GM12878 (cell line): ENCODE results near the gene PCDHGB2. TPM values are rescaled to one million over a fixed set of nuclear protein-coding genes. Genes with fewer than 3 reads are reported as not detected.
"Not testable (repeated sequence)": the region's sequence is repeated elsewhere in the genome, so short reads cannot be mapped to it uniquely, and the experiment has no call there.

Source experiments
- ATAC-seq: fragments of 200-7000 bp; cut with Tn5 transposase; 3 replicates; pipeline ENCODE4 v1.9.1; 2020; ENCODE audit warnings: mild to moderate bottlenecking, moderate library complexity
- BruUV-seq: library from RNA; stranded (reverse); fragments of 400-500 nt; replicated peaks from 2 replicates; lab custom pipeline; 2021; lab: Mats Ljungman, UMichigan
- CTCF ChIA-PET: fragments of 300-600 bp; sonication (Branson Sonifier 250); formaldehyde crosslinking; extraction: SDS; loops from one replicate; lab custom pipeline; 2021; ENCODE audit warnings: inconsistent platforms; lab: Yijun Ruan, JAX
- POLR2A ChIA-PET: fragments of 350-600 bp; formaldehyde crosslinking; extraction: SDS; loops from one replicate; lab custom pipeline; 2021; ENCODE audit warnings: inconsistent platforms; lab: Charles Lee
- RAD21 ChIA-PET: fragments of 300-600 bp; sonication (Branson Sonifier 250); formaldehyde crosslinking; loops from one replicate; lab custom pipeline; 2023; ENCODE audit warnings: antibody characterized with exemption; ENCODE audit not compliant: unreplicated experiment; lab: Charles Lee
- SMC1A ChIA-PET: fragments of 300-600 bp; sonication (Branson Sonifier 250); formaldehyde crosslinking; loops from one replicate; lab custom pipeline; 2023; ENCODE audit not compliant: unreplicated experiment, uncharacterized antibody; lab: Charles Lee
- DNase-seq: peaks from one replicate; pipeline ENCODE4 v3.0.0-alpha.2; 2011; ENCODE audit warnings: low read depth, low spot score
- FAIRE-seq: peaks from 3 replicates; lab custom pipeline; 2011; peaks lifted over from hg19 to GRCh38; lab: Jason Lieb, UNC
- H2AFZ ChIP-seq: 2 replicates; pipeline ENCODE4 v1.6.0; 2011; ENCODE audit warnings: low read depth, low read length, control low read depth; ENCODE audit not compliant: control insufficient read depth
- H3K27ac ChIP-seq: 2 replicates; pipeline ENCODE4 v1.5.1; 2011; ENCODE audit warnings: control low read depth; ENCODE audit not compliant: control insufficient read depth, insufficient read depth
- H3K27me3 ChIP-seq, 2 experiments: replicated peaks in 1 of 2; 2 replicates each; pipeline versions ENCODE4 v1.6.0 to v1.6.1; 2011; ENCODE audit warnings: low read length in 1 of 2; ENCODE audit not compliant: control insufficient read depth in 2 of 2, insufficient read depth in 2 of 2
- H3K36me3 ChIP-seq, 2 experiments: 2 replicates each; pipeline ENCODE4 v1.5.1; 2011; ENCODE audit warnings: low read length in 1 of 2; ENCODE audit not compliant: control insufficient read depth in 2 of 2, insufficient read depth in 2 of 2
- H3K4me1 ChIP-seq: 2 replicates; pipeline ENCODE4 v1.6.1; 2011; ENCODE audit warnings: mild to moderate bottlenecking, low read length, moderate library complexity, mixed read lengths; ENCODE audit not compliant: control insufficient read depth, insufficient read depth
- H3K4me2 ChIP-seq: 2 replicates; pipeline ENCODE4 v1.6.0; 2011; ENCODE audit warnings: control low read depth; ENCODE audit not compliant: control insufficient read depth, insufficient read depth
- H3K4me3 ChIP-seq: fragments of 200-600 bp; sonication (generic); 2 replicates; pipeline ENCODE4 v1.5.1; 2016
- H3K79me2 ChIP-seq: 2 replicates; pipeline ENCODE4 v1.6.0; 2011; ENCODE audit warnings: low read length; ENCODE audit not compliant: control insufficient read depth, insufficient read depth
- H3K9ac ChIP-seq: 2 replicates; pipeline ENCODE4 v1.8.0; 2011; ENCODE audit warnings: low read length, control low read depth, mixed read lengths; ENCODE audit not compliant: control insufficient read depth, insufficient read depth
- H3K9me3 ChIP-seq: replicated peaks from 3 replicates; pipeline ENCODE4 v1.5.1; 2011; ENCODE audit warnings: mild to moderate bottlenecking, low read length; ENCODE audit not compliant: control insufficient read depth, insufficient read depth
- H4K20me1 ChIP-seq: 2 replicates; pipeline ENCODE4 v1.6.0; 2011; ENCODE audit not compliant: control insufficient read depth, insufficient read depth
- BMI1 ChIP-seq: fragments of 450-650 bp; IDR thresholded peaks from 2 replicates; pipeline ENCODE4 v1.6.1; 2016; ENCODE audit warnings: mild to moderate bottlenecking, moderate library complexity, borderline replicate concordance
- CBFB ChIP-seq: IDR thresholded peaks from 2 replicates; pipeline ENCODE4 v1.6.1; 2016; ENCODE audit warnings: antibody characterized with exemption, low read depth
- CBX5 ChIP-seq: sonication (generic); IDR thresholded peaks from 2 replicates; pipeline ENCODE4 v1.6.1; 2016; ENCODE audit warnings: low read depth, moderate library complexity, mild to moderate bottlenecking, inconsistent platforms
- EP300 ChIP-seq, 2 experiments: fragments of 150-350 bp in 1 of 2; IDR thresholded peaks; 2 replicates each; pipeline ENCODE4 v1.6.1; 2011 to 2012; ENCODE audit warnings: low read depth in 2 of 2, low read length in 2 of 2, borderline replicate concordance in 1 of 2, improper control_type of control experiment in 1 of 2, inconsistent platforms in 1 of 2; ENCODE audit not compliant: control insufficient read depth in 1 of 2
- ESRRA ChIP-seq: IDR thresholded peaks from 2 replicates; pipeline ENCODE4 v1.6.1; 2012; ENCODE audit warnings: mild to moderate bottlenecking, low read length, improper control_type of control experiment
- FOS ChIP-seq: IDR thresholded peaks from 3 replicates; pipeline ENCODE4 v1.6.1; 2011; ENCODE audit warnings: borderline replicate concordance; ENCODE audit not compliant: insufficient read length; ENCODE audit errors: extremely low read depth
- IKZF2 ChIP-seq, 2 experiments: fragments of 450-650 bp; IDR thresholded peaks; 2 replicates each; pipeline ENCODE4 v1.6.1; 2017; ENCODE audit warnings: mild to moderate bottlenecking in 2 of 2, moderate library complexity in 2 of 2
- IRF4 ChIP-seq: IDR thresholded peaks from 2 replicates; pipeline ENCODE4 v1.6.1; 2011; ENCODE audit warnings: low read depth, low read length
- MEF2A ChIP-seq: IDR thresholded peaks from 2 replicates; pipeline ENCODE4 v1.6.1; 2011; ENCODE audit warnings: low read depth, mild to moderate bottlenecking, low read length, moderate library complexity; ENCODE audit not compliant: insufficient read depth
- NR2F1 ChIP-seq: fragments of 450-650 bp; conservative IDR thresholded peaks from 2 replicates; pipeline ENCODE4 v1.6.1; 2017; ENCODE audit warnings: mild to moderate bottlenecking
- WRNIP1 ChIP-seq: IDR thresholded peaks from 2 replicates; pipeline ENCODE4 v1.6.1; 2011; ENCODE audit warnings: low read depth, low read length, improper control_type of control experiment, borderline replicate concordance
- WGBS: methylation state at CpG from one replicate; pipeline ENCODE4 v1.1.6; 2016; ENCODE audit warnings: low lambda C conversion rate; ENCODE audit not compliant: insufficient replicate concordance, insufficient coverage; ENCODE audit errors: missing lambda C conversion rate; 5-methylcytosine and 5-hydroxymethylcytosine counted together
- in situ Hi-C: fragments of 300-500 bp; cut with MboI; formaldehyde crosslinking; loops from 9 replicates; pipeline ENCODE4 v1.14.3; 2018; ENCODE audit warnings: mixed read lengths
- intact Hi-C: fragments of 100-400 bp; cut with micrococcal nuclease; formaldehyde crosslinking; loops from one replicate; pipeline ENCODE4 v1.14.2; 2022; ENCODE audit not compliant: unreplicated experiment
- polyA plus RNA-seq, 11 experiments: library from polyadenylated mRNA; depleted of rRNA in 4 of 11; unstranded in 6 of 11; stranded (reverse) in 5 of 11; fragments of >200 nt; fragmentation: Nextera tagmentation in 4 of 11; fragmentation: Illumina TruSeq in 1 of 11; extraction: Ambion mirVana in 4 of 11; extraction: Trizol in 1 of 11; gene quantifications; 1 replicate in 1 of 11; 2 replicates in 10 of 11; pipeline versions ENCODE4 v1.2.1 to v1.2.3, GENCODE V29; 2011 to 2016; ENCODE audit warnings: inconsistent platforms in 2 of 11, missing spikeins in 2 of 11, low read depth in 1 of 11
- total RNA-seq, 4 experiments: library from RNA; depleted of rRNA in 3 of 4; stranded (reverse); fragments of >200 nt in 3 of 4; fragmentation: Illumina TruSeq in 1 of 4; extraction: Trizol in 1 of 4; gene quantifications; 2 replicates each; pipeline versions ENCODE4 v1.2.1 to v1.2.3, GENCODE V29; 2013 to 2021
- TF ChIP-seq, protein P1 (sequence below): fragments of 450-650 bp; IDR thresholded peaks from 2 replicates; pipeline ENCODE4 v1.6.1; 2017; ENCODE audit warnings: borderline replicate concordance

The PCDHGB2 gene
- total and polyA plus RNA-seq, 10 of the 15 experiments (the other 5 are each of a cell fraction or from before 2014, with no cell fraction given): 0.06 to 0.38 (median 0.19) TPM; not detected in 2

DNA sequence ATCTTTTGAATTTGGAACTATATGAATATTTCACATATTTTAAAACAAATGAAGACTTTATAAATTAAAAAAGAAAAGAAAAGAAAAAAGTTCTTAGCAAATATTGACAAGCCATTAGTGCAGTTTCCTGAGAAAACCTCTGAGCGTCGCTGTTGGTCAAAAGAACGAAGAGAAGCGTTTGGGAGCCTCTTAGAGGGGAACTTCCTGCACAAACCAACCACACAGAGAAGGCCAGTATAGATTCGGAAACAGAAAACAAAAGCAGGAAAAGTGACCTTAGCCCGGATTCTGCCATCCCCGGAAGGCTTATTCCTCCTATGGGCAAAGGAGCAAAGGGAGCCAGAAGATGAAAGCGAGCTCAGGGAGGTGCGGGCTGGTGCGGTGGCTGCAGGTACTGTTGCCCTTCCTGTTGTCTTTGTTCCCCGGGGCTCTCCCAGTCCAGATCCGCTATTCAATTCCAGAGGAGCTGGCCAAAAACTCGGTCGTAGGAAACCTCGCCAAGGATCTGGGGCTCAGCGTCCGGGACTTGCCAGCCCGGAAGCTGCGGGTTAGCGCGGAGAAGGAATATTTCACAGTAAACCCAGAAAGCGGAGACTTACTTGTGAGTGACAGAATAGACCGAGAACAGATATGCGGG lies at the start of gene PCDHGB2 (continued):
- TF ChIP-seq FOS: no peak
- no peak for TF ChIP-seq IKZF2 (IDR thresholded peaks at IDR 0.05)
- TF ChIP-seq EP300 (IDR thresholded peaks at IDR 0.05; ENCODE audit: borderline replicate concordance in 1 of 2, control insufficient read depth in 1 of 2, low read depth in 2 of 2, low read length in 2 of 2): no peak
- 0 out of 2 replicates have a peak, but pooled peaks have one; percentile 25 for TF ChIP-seq CBX5
- TF ChIP-seq WRNIP1: no peak
- TF ChIP-seq ESRRA: no peak
- TF ChIP-seq NR2F1: no peak

DNA sequence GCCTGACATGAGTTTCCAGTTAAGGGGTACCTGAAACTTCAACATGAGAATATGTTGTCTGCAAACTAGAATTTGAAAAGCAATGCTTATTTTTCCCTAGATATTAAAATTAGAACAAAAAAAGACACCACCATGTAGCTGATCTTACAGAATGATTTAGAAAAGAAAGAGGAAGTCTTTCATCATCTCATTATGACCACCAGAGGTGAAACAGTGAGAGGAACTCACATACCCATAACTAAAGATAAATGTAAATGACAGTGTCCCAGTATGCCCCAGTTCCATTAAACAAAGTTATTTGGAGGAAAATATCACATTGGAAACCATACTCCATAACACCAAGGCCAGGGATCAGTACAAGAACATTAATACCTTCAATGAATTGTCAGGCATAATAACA lies 46.1 kb upstream of the PCDHGB2 start:
- FAIRE-seq (no peak), ATAC-seq (0 out of 3 replicates have a peak, but pooled peaks have one; percentile 21), DNase-seq (no peak)
- TF ChIP-seq IRF4: no peak
- TF ChIP-seq, protein P1, sequence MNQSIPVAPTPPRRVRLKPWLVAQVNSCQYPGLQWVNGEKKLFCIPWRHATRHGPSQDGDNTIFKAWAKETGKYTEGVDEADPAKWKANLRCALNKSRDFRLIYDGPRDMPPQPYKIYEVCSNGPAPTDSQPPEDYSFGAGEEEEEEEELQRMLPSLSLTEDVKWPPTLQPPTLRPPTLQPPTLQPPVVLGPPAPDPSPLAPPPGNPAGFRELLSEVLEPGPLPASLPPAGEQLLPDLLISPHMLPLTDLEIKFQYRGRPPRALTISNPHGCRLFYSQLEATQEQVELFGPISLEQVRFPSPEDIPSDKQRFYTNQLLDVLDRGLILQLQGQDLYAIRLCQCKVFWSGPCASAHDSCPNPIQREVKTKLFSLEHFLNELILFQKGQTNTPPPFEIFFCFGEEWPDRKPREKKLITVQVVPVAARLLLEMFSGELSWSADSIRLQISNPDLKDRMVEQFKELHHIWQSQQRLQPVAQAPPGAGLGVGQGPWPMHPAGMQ: no peak
- TF ChIP-seq CBFB: no peak
- TF ChIP-seq MEF2A: no peak
- TF ChIP-seq BMI1: no peak
- H3K79me2 ChIP-seq: peaks cover 7% of the 10 kb centered on the region
- no peaks in the 10 kb centered on the region for H4K20me1 ChIP-seq
- in situ Hi-C loops (no loop called here), intact Hi-C loops (no loop called here)
- peaks cover 18% of the 10 kb centered on the region for H3K9me3 ChIP-seq
- H3K4me2 ChIP-seq: no peak overlapping the region
- CTCF ChIA-PET: no interaction called here
- no peak overlapping the region for H3K9ac ChIP-seq
- no peaks in the 10 kb centered on the region for H3K27me3 ChIP-seq
- no peak overlapping the region for H2AFZ ChIP-seq
- no TSS peak for BruUV-seq
- no peak overlapping the region for H3K4me3 ChIP-seq
- SMC1A ChIA-PET: interaction anchor here (1.2 kb wide), 1 partner anchor 11 kb away, joined by 3 read pairs; no protein-coding TSS in a partner anchor
- no peaks in the 10 kb centered on the region for H3K4me1 ChIP-seq
- RAD21 ChIA-PET: no interaction called here
- H3K27ac ChIP-seq: no peak overlapping the region
- POLR2A ChIA-PET: no interaction called here
- no peaks in the 10 kb centered on the region for H3K36me3 ChIP-seq

DNA sequence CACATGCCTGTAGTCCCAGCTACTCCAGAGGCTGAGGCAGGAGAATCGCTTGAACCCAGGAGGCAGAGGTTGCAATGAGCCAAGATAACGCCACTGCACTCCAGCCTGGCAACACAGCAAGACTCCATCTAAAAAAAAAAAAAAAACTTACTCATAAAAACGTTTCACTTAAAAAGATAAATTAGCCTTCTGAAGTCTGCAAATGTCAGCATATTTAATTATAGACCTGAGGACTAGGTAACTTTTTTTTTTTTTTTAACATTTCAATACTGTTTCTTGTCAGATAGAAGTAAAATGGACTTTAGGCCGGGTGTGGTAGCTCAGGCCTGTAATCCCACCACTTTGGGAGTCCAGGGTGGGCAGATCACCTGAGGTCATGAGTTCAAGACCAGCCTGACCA lies 42.8 kb upstream of the PCDHGB2 start:
- ATAC-seq, H4K20me1 ChIP-seq, H3K4me3 ChIP-seq, H3K27ac ChIP-seq, H3K36me3 ChIP-seq, intact Hi-C loops, H2AFZ ChIP-seq, H3K4me2 ChIP-seq, RAD21 ChIA-PET, FAIRE-seq, BruUV-seq, H3K9ac ChIP-seq, H3K27me3 ChIP-seq, DNase-seq, H3K4me1 ChIP-seq, POLR2A ChIA-PET, in situ Hi-C loops: not testable (repeated sequence)
- H3K79me2 ChIP-seq: peaks cover 23% of the 10 kb centered on the region
- H3K9me3 ChIP-seq: peaks cover 32% of the 10 kb centered on the region
- SMC1A ChIA-PET: interaction anchor here (1.6 kb wide), 1 partner anchor 10 kb away, joined by 6 read pairs; no protein-coding TSS in a partner anchor
- 85% methylated on average over 4 of the region's 4 CpGs for WGBS
- CTCF ChIA-PET: interaction anchor here (1.6 kb wide), 1 partner anchor 11 kb away, joined by 3 read pairs; no protein-coding TSS in a partner anchor
